Keratinocyte (primary cell): ENCODE results near the gene IWS1. TPM values are rescaled to one million over a fixed set of nuclear protein-coding genes. Genes with fewer than 3 reads are reported as not detected.

Experiments used
- DNase-seq: peaks from one replicate; pipeline ENCODE4 v3.0.0-alpha.2; 2011; ENCODE audit warnings: low read depth, missing footprints, low spot score
- FAIRE-seq: peaks from 2 replicates; lab custom pipeline; 2011; peaks lifted over from hg19 to GRCh38; lab: Jason Lieb, UNC
- H2AFZ ChIP-seq: 2 replicates; pipeline ENCODE4 v1.6.0; 2012; ENCODE audit warnings: low read length, control low read depth, inconsistent platforms; ENCODE audit not compliant: control insufficient read depth
- H3K27ac ChIP-seq: 2 replicates; pipeline ENCODE4 v1.5.1; 2011; ENCODE audit warnings: low read length; ENCODE audit not compliant: control insufficient read depth, insufficient read depth
- H3K27me3 ChIP-seq: 3 replicates; pipeline ENCODE4 v1.6.0; 2011; ENCODE audit warnings: low read length; ENCODE audit not compliant: control insufficient read depth, insufficient read depth; ENCODE audit errors: extremely low read depth
- H3K36me3 ChIP-seq, 2 experiments: 2 replicates in 1 of 2; 3 replicates in 1 of 2; pipeline ENCODE4 v1.5.1; 2011; ENCODE audit warnings: low read length in 2 of 2, mild to moderate bottlenecking in 1 of 2; ENCODE audit not compliant: control insufficient read depth in 2 of 2, insufficient read depth in 2 of 2; ENCODE audit errors: extremely low read depth in 1 of 2
- H3K4me1 ChIP-seq: 3 replicates; pipeline ENCODE4 v1.5.1; 2011; ENCODE audit warnings: low read length; ENCODE audit not compliant: control insufficient read depth, insufficient read depth; ENCODE audit errors: extremely low read depth
- H3K4me2 ChIP-seq: 3 replicates; pipeline ENCODE4 v1.6.0; 2011; ENCODE audit warnings: low read depth, low read length; ENCODE audit not compliant: control insufficient read depth, insufficient read depth; ENCODE audit errors: extremely low read depth
- H3K4me3 ChIP-seq, 3 experiments: fragments of 200-600 bp in 1 of 3; sonication (generic) in 1 of 3; 2 replicates in 2 of 3; 3 replicates in 1 of 3; pipeline ENCODE4 v1.5.1; 2011 to 2016; ENCODE audit warnings: low read length in 3 of 3, mild to moderate bottlenecking in 3 of 3, control low read depth in 2 of 3, inconsistent platforms in 1 of 3, low read depth in 1 of 3, mixed read lengths in 1 of 3, mixed run types in 1 of 3, moderate library complexity in 1 of 3; ENCODE audit not compliant: control insufficient read depth in 2 of 3, insufficient read depth in 2 of 3; ENCODE audit errors: extremely low read depth in 1 of 3
- H3K79me2 ChIP-seq: 2 replicates; pipeline ENCODE4 v1.6.0; 2012; ENCODE audit warnings: low read length; ENCODE audit not compliant: control insufficient read depth, insufficient read depth
- H3K9ac ChIP-seq: 3 replicates; pipeline ENCODE4 v1.6.0; 2011; ENCODE audit warnings: low read length; ENCODE audit not compliant: control insufficient read depth, insufficient read depth; ENCODE audit errors: extremely low read depth
- H3K9me1 ChIP-seq: 3 replicates; pipeline ENCODE4 v1.6.0; 2011; ENCODE audit warnings: low read length; ENCODE audit not compliant: control insufficient read depth, insufficient read depth; ENCODE audit errors: extremely low read depth
- H3K9me3 ChIP-seq: 2 replicates; pipeline ENCODE4 v1.5.1; 2012; ENCODE audit warnings: low read depth, low read length; ENCODE audit not compliant: control insufficient read depth
- H4K20me1 ChIP-seq: 3 replicates; pipeline ENCODE4 v1.6.0; 2011; ENCODE audit warnings: low read length; ENCODE audit not compliant: control insufficient read depth, insufficient read depth; ENCODE audit errors: extremely low read depth
- CTCF ChIP-seq, 3 experiments: IDR thresholded peaks in 1 of 3; conservative IDR thresholded peaks in 1 of 3; optimal IDR thresholded peaks in 1 of 3; 2 replicates in 2 of 3; 3 replicates in 1 of 3; pipeline versions ENCODE3 to v1.5.1; 2011; ENCODE audit warnings: low read length in 3 of 3, mild to moderate bottlenecking in 3 of 3, moderate library complexity in 2 of 3, control low read depth in 1 of 3, inconsistent platforms in 1 of 3; ENCODE audit not compliant: insufficient read depth in 2 of 3; ENCODE audit errors: extremely low read depth in 1 of 3
- EZH2 ChIP-seq: IDR thresholded peaks from one replicate; pipeline ENCODE4 v1.6.1; 2012; ENCODE audit warnings: inconsistent platforms, mild to moderate bottlenecking, low read length, moderate library complexity
- dilution Hi-C: fragments of 300-500 bp; cut with MboI; formaldehyde crosslinking; loops from one replicate; pipeline ENCODE4 v1.7.0; 2020; ENCODE audit warnings: low sequenced_read_pairs; ENCODE audit not compliant: extremely low pct_ligation_motif_present
- polyA plus RNA-seq, 5 experiments: library from polyadenylated mRNA; depleted of rRNA in 3 of 5; stranded (reverse) in 3 of 5; stranded (forward) in 1 of 5; unstranded in 1 of 5; fragments of >200 nt; gene quantifications; 1 replicate in 1 of 5; 2 replicates in 3 of 5; 3 replicates in 1 of 5; pipeline versions ENCODE4 v1.2.1 to v1.2.3, GENCODE V29; 2011 to 2012; ENCODE audit warnings: missing spikeins in 2 of 5, low read depth in 1 of 5, low replicate concordance in 1 of 5

The IWS1 gene
- polyA plus RNA-seq, 1 donor (not counting 4 experiments of a cell fraction or from before 2014, with no cell fraction given): 52.0 TPM

DNA sequence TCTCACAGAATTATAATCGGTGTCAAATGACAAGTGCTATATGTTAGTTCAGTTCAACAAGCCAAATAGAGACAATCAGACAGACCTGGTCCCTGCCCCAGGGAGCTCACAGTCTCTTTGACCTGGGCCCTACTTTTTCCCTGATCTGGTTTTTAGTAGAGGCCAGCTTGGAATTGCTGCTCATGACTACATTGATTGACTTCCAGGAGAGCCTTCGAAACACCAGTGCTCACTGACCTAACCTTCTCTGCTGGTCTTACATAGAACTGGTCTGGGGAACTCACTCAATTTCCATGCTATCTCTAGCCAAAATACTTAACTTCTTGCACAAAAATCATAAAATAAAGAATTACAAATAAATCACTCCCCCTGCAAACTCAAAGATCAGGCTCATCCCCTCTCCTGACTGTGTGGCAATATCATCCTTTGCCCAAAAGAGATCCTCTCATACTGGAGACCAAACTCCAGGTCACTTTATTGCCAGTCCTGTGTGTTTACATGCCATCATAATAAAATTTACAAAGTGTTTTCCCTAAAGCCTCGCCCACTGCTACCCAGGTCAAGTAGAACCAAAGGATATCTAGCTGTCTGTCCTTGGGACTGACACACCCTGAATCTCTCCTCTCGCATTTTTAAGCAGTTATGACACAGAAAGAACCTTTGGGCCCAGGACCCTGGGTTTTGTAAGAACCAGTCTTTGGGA, 54.9 kb downstream of the IWS1 start:
- H4K20me1 ChIP-seq: no peaks in the 10 kb centered on the region
- no peaks in the 10 kb centered on the region for H3K27me3 ChIP-seq
- no peaks in the 10 kb centered on the region for H3K9me1 ChIP-seq
- no peaks in the 10 kb centered on the region for H3K4me1 ChIP-seq
- no peaks in the 10 kb centered on the region for H3K79me2 ChIP-seq
- H3K4me2 ChIP-seq: no peak overlapping the region
- peaks cover 0 to 3% of the 10 kb centered on the region in 2 experiments for H3K36me3 ChIP-seq
- no peak for FAIRE-seq
- no peak overlapping the region for H2AFZ ChIP-seq
- H3K27ac ChIP-seq: no peak overlapping the region
- H3K9ac ChIP-seq: no peak overlapping the region
- no peak for DNase-seq
- TF ChIP-seq EZH2 (no peak), CTCF (optimal IDR thresholded peaks at IDR 0.05 in 1 of 3, IDR thresholded peaks at IDR 0.05 in 1 of 3, conservative IDR thresholded peaks at IDR 0.05 in 1 of 3; ENCODE audit: extremely low read depth in 1 of 3, insufficient read depth in 2 of 3, low read length in 3 of 3) (no peak)
- H3K9me3 ChIP-seq: no peaks in the 10 kb centered on the region
- no peak overlapping the region for H3K4me3 ChIP-seq
- dilution Hi-C loops: loop anchor here (25.0 kb wide), 1 partner anchor 109 kb away; no protein-coding TSS in a partner anchor

DNA sequence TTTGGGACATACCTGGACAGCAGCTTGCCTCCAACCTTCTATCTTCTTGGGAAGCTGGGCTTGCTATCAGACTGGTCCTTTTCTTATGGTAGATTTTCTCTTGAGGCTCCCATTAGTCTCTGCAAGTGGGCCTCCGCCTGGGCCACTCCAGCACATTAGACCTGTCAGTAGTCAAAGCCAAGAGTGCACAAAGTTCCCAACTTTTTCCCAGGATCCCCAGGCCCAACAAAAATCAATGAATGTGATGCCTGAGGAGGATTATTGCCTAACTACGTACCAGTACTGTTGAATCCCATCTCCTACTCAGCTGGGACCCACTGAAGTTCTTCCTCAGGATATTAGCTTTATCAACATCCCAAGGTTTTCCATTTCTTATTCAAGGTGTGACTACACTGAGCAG, 56.3 kb downstream of the IWS1 start:
- Histone ChIP-seq H3K79me2 (no peaks in the 10 kb centered on the region), H3K36me3 (peaks cover 0 to 5% of the 10 kb centered on the region in 2 experiments), H2AFZ (no peak overlapping the region), H3K9me1 (no peaks in the 10 kb centered on the region), H3K9me3 (no peaks in the 10 kb centered on the region), H3K4me3 (no peak overlapping the region), H3K27ac (no peak overlapping the region), H3K9ac (no peak overlapping the region), H3K4me2 (no peak overlapping the region), H3K27me3 (no peaks in the 10 kb centered on the region), H3K4me1 (peaks cover 3% of the 10 kb centered on the region), H4K20me1 (no peaks in the 10 kb centered on the region)
- dilution Hi-C loops: loop anchor here (25.0 kb wide), 1 partner anchor 108 kb away; no protein-coding TSS in a partner anchor
- no peak for FAIRE-seq
- TF ChIP-seq EZH2: no peak
- DNase-seq: no peak
